Suprapubic skin (tissue), 4 donors: ENCODE measurements around the gene CCDC9B. TPM values are rescaled to one million over a fixed set of nuclear protein-coding genes. Genes with fewer than 3 reads are reported as not detected.
A peak's percentile ranks its signal among the peaks of the same experiment; 100 is the strongest.

Experiments
- DNase-seq, 2 donors: peaks; one replicate each; pipeline ENCODE4 v3.0.0-alpha.2; 2019; ENCODE audit warnings: low spot score in 2 of 2
- H3K27ac ChIP-seq: fragments of 200-600 bp; sonication (generic); one replicate; pipeline ENCODE4 v1.5.1; 2019
- H3K27me3 ChIP-seq: fragments of 200-600 bp; sonication (generic); one replicate; pipeline ENCODE4 v1.5.1; 2019
- H3K36me3 ChIP-seq: fragments of 200-600 bp; sonication (generic); one replicate; pipeline ENCODE4 v1.5.1; 2019
- H3K4me1 ChIP-seq: fragments of 200-600 bp; sonication (generic); one replicate; pipeline ENCODE4 v1.5.1; 2019
- H3K4me3 ChIP-seq: fragments of 200-600 bp; sonication (generic); one replicate; pipeline ENCODE4 v1.5.1; 2019; ENCODE audit warnings: mild to moderate bottlenecking
- H3K9me3 ChIP-seq: fragments of 200-600 bp; sonication (generic); one replicate; pipeline ENCODE4 v1.5.1; 2019
- EP300 ChIP-seq: sonication (generic); formaldehyde crosslinking; IDR thresholded peaks from one replicate; pipeline ENCODE4 v1.6.1; 2017; ENCODE audit warnings: antibody characterized with exemption
- POLR2A ChIP-seq, 2 donors: fragments of 450-650 bp; IDR thresholded peaks; one replicate each; pipeline ENCODE4 v1.6.1; 2017; ENCODE audit warnings: antibody characterized with exemption in 2 of 2, mild to moderate bottlenecking in 2 of 2, moderate library complexity in 2 of 2
- POLR2AphosphoS5 ChIP-seq, 3 donors: sonication (generic); formaldehyde crosslinking; IDR thresholded peaks; one replicate each; pipeline ENCODE4 v1.6.1; 2017; ENCODE audit warnings: antibody characterized with exemption in 3 of 3
- WGBS: methylation state at CpG from one replicate; pipeline ENCODE4 v1.1.5; 2018; 5-methylcytosine and 5-hydroxymethylcytosine counted together
- total RNA-seq, 4 donors: library from RNA; depleted of rRNA; stranded (reverse); fragments of >200 nt; gene quantifications; one replicate each; pipeline ENCODE4 v1.1.0, GENCODE V29; 2016
- TF ChIP-seq, protein P1 (sequence below), 2 donors: fragments of 200-600 bp in 1 of 2; fragments of 450-650 bp in 1 of 2; sonication (generic) in 1 of 2; IDR thresholded peaks; one replicate each; pipeline ENCODE4 v1.5.1; 2016 to 2019; ENCODE audit warnings: antibody characterized with exemption in 2 of 2, mild to moderate bottlenecking in 1 of 2, moderate library complexity in 1 of 2

Gene CCDC9B
- total RNA-seq, 4 donors from 2014 or later: 6.1 to 47.9 (median 10.9) TPM

DNA sequence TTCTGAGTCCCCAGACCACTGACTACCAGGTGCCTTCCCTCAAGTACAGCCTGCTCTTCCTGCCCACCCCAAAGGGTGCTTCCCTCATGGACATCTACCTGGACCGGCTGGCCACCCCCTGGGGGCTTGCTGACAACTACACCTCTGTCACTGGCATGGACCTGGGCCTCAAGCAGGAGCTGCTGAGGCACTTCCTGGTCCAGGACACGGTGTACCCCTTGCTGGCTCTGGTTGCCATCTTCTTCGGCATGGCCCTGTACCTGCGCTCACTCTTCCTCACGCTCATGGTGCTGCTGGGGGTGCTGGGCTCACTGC lies 26.6 kb upstream of the CCDC9B start:
- TF ChIP-seq POLR2A (IDR thresholded peaks at IDR 0.05) (no peak), EP300 (no peak), POLR2AphosphoS5 (IDR thresholded peaks at IDR 0.05) (no peak)
- TF ChIP-seq, protein P1, sequence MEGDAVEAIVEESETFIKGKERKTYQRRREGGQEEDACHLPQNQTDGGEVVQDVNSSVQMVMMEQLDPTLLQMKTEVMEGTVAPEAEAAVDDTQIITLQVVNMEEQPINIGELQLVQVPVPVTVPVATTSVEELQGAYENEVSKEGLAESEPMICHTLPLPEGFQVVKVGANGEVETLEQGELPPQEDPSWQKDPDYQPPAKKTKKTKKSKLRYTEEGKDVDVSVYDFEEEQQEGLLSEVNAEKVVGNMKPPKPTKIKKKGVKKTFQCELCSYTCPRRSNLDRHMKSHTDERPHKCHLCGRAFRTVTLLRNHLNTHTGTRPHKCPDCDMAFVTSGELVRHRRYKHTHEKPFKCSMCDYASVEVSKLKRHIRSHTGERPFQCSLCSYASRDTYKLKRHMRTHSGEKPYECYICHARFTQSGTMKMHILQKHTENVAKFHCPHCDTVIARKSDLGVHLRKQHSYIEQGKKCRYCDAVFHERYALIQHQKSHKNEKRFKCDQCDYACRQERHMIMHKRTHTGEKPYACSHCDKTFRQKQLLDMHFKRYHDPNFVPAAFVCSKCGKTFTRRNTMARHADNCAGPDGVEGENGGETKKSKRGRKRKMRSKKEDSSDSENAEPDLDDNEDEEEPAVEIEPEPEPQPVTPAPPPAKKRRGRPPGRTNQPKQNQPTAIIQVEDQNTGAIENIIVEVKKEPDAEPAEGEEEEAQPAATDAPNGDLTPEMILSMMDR (IDR thresholded peaks at IDR 0.05): no peak
- DNase-seq: no peak
- H3K36me3 ChIP-seq: no peaks in the 10 kb centered on the region
- peaks cover 16% of the 10 kb centered on the region for H3K4me1 ChIP-seq
- 71% methylated on average over 5 of the region's 5 CpGs for WGBS
- H3K27ac ChIP-seq: no peak overlapping the region
- H3K9me3 ChIP-seq: no peaks in the 10 kb centered on the region
- H3K4me3 ChIP-seq: peak overlapping the region; percentile 45
- no peaks in the 10 kb centered on the region for H3K27me3 ChIP-seq

DNA sequence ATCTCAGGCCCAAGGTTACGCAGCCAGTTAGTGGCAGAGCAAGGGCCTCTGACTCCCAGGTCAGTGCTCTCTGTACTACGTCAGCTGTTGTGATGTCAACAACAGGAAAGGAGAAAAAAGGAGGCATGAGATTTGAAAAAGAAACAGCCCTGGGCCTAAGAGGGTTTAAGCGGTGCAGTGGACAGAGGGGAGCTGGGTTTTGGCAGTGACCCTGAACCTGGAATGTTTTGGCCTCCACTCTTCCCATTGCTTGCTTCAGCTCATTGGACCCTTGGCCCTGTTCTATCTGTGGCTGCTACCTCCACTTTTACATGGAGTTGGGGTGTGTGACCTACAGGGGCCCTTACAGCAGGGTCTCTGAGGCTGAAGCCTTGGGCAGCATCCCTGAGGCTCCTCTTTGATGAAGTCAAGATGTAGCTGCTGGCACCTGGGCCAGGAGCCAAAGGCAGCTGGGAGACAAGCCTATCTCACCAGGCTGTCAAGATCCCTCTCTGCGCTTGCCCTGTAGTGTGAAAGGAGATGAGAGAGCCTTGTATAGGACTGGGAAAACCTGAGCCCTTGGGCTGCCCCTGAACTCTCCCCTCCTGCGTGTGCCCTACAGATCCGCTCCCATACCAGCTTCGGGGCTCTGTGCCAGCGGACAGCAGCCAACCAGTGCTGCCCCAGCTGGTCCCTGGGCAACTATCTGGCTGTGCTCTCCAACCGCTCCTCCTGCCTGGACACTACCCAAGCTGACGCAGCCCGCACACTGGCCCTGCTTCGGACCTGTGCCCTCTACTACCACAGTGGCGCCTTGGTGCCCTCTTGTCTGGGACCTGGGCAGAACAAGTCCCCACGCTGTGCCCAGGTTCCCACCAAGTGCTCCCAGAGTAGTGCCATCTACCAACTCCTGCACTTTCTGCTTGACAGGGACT lies 26.0 kb upstream of the CCDC9B start:
- no peak overlapping the region for H3K27ac ChIP-seq
- peak in 1 of 2 donors; percentile 61 for DNase-seq
- TF ChIP-seq, protein P1 (IDR thresholded peaks at IDR 0.05): no peak
- TF ChIP-seq POLR2AphosphoS5 (IDR thresholded peaks at IDR 0.05) (no peak), POLR2A (IDR thresholded peaks at IDR 0.05) (no peak), EP300 (no peak)
- peaks cover 16% of the 10 kb centered on the region for H3K4me1 ChIP-seq
- H3K27me3 ChIP-seq: no peaks in the 10 kb centered on the region
- no peaks in the 10 kb centered on the region for H3K9me3 ChIP-seq
- H3K4me3 ChIP-seq: no peak overlapping the region
- 89% methylated on average over 11 of the region's 14 CpGs for WGBS
- H3K36me3 ChIP-seq: no peaks in the 10 kb centered on the region

DNA sequence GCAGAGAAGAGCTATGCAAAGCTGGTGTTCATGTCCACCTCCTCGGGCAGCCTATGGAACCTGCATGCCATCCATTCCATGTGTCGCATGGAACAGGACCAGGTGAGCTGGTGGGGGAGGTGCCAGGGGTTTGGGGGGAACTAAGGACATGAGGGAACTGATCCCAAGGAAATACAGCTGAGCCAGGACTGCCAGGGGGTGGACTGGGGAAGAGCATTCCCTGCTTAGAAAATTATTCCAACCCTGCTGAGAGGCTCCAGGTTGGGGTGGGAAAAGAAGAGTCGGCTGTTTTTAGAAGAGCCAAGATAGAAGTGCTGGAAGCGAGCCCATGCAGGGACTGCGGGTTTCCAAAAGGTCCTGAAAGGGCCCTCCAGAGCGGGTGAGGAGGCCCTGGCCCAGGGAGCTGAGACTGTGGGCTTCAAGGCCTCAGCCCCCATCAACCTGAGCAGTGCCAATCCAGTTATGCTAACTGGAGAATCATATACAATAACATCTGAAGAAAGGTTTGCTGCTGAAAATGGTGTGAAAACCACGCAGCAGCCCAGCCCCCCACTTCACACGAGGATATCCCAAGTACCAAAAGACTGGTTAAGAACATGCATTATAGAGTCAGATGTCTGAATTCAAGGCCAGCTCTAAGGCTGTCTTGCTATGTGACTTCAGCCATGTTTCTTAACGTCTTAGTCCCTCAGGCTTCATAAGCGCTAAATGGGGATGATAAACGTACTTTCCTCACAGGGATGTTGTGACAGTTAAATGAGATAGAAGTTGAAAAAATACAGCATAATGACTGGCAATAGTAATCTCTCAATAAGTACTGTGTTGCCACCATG lies 25.1 kb upstream of the CCDC9B start:
- Histone ChIP-seq H3K36me3 (no peaks in the 10 kb centered on the region), H3K4me1 (peaks cover 16% of the 10 kb centered on the region), H3K4me3 (no peak overlapping the region), H3K27me3 (no peaks in the 10 kb centered on the region), H3K9me3 (no peaks in the 10 kb centered on the region), H3K27ac (no peak overlapping the region)
- 85% methylated on average over 11 of the region's 11 CpGs for WGBS
- DNase-seq: no peak
- no peak for TF ChIP-seq EP300
- TF ChIP-seq POLR2A (IDR thresholded peaks at IDR 0.05): no peak
- TF ChIP-seq, protein P1 (IDR thresholded peaks at IDR 0.05): no peak
- TF ChIP-seq POLR2AphosphoS5 (IDR thresholded peaks at IDR 0.05): no peak

DNA sequence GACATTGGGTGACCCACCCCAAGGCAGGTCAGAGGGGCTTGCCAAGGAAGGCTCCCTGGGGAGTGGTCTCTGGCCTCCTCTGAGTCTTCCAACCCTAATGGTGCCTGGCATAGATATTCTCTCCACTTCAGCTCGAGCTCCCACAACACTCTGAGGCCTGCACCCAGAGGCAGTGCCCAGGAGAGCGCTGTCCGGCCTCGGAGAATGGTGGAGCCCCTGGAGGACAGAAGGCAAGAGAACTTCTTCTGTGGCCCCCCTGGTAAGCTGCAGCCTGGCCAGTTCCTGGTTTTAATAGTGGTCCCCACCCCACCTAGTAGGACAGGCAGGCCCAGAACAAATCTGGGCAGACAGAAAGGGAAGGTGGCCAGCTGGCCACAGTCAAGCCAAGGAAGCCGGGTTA lies 24.3 kb upstream of the CCDC9B start:
- DNase-seq: no peak
- TF ChIP-seq EP300 (no peak), POLR2A (IDR thresholded peaks at IDR 0.05) (no peak), POLR2AphosphoS5 (IDR thresholded peaks at IDR 0.05) (no peak)
- TF ChIP-seq, protein P1 (IDR thresholded peaks at IDR 0.05): no peak
- no peaks in the 10 kb centered on the region for H3K36me3 ChIP-seq
- no peaks in the 10 kb centered on the region for H3K27me3 ChIP-seq
- H3K9me3 ChIP-seq: no peaks in the 10 kb centered on the region
- peaks cover 16% of the 10 kb centered on the region for H3K4me1 ChIP-seq
- H3K27ac ChIP-seq: no peak overlapping the region
- WGBS: 88% methylated on average over 5 of the region's 5 CpGs
- H3K4me3 ChIP-seq: no peak overlapping the region

DNA sequence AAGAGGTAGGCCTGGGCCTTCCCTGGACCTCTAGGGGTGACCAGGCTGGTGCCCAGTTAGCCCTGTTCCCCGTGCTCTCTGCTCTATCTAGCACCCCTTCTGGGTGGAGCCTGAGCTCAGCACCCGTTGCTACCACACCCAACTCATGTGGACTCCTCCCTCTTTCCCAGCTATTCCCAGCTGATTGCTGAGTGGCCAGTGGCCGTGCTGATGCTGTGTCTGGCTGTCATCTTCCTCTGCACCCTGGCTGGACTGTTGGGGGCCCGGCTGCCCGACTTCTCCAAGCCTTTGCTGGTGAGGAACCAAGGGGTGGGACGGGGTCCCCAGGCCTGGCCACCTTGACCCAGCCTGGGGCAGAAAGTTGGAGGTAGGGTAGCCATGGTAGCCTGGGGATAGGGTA lies 23.5 kb upstream of the CCDC9B start:
- Histone ChIP-seq H3K27me3 (no peaks in the 10 kb centered on the region), H3K4me3 (no peak overlapping the region), H3K4me1 (peaks cover 16% of the 10 kb centered on the region), H3K27ac (no peak overlapping the region), H3K9me3 (no peaks in the 10 kb centered on the region), H3K36me3 (no peaks in the 10 kb centered on the region)
- WGBS: 61% methylated on average over 4 of the region's 6 CpGs
- no peak for DNase-seq
- no peak for TF ChIP-seq EP300
- TF ChIP-seq POLR2AphosphoS5 (IDR thresholded peaks at IDR 0.05): no peak
- TF ChIP-seq, protein P1 (IDR thresholded peaks at IDR 0.05): no peak
- no peak for TF ChIP-seq POLR2A (IDR thresholded peaks at IDR 0.05)
